Measurements from ENCODE around the gene RIN1. TPM values are rescaled to one million over a fixed set of nuclear protein-coding genes. Genes with fewer than 3 reads are reported as not detected.

RIN1 gene
- total and polyA plus RNA-seq, 2 of the 13 experiments (the other 11 are each of a cell fraction or from before 2014, with no cell fraction given), result 2.4 to 4.1 TPM

GRCh38 chr11:66365166-66365565 is 28.9 kb upstream of the RIN1 start:
- no peaks in the 10 kb centered on the region for H3K27me3 ChIP-seq (ENCODE audit: control insufficient read depth in 1 of 2, insufficient read depth in 2 of 2, low read length in 2 of 2)
- H3K4me2 ChIP-seq (ENCODE audit: low read depth, low read length), result no peak overlapping the region
- CTCF ChIA-PET (ENCODE audit: low intra/inter-chr PET ratio, low total read pairs), result no interaction called here
- no TSS peak for BruUV-seq (replicated peaks)
- H3K36me3 ChIP-seq (replicated peaks in 1 of 2; ENCODE audit: control insufficient read depth in 1 of 2, insufficient read depth in 2 of 2, low read length in 2 of 2), result peaks cover 3 to 15% of the 10 kb centered on the region in 2 experiments; a peak in 3 of 5 replicates
- 90% methylated on average over 2 of the region's 6 CpGs for WGBS (ENCODE audit: low lambda C conversion rate)
- H3K79me2 ChIP-seq (ENCODE audit: insufficient read depth, low read length), result no peaks in the 10 kb centered on the region
- H3K4me1 ChIP-seq (ENCODE audit: insufficient read depth, low read length), result peaks cover 28% of the 10 kb centered on the region
- POLR2A ChIA-PET, result interaction anchor here (0.8 to 2.5 kb wide), 3 partner anchors 15 to 53 kb away, joined by 5 to 7 read pairs (median 5); partner anchors contain the start of gene B4GAT1
- intact Hi-C loops (cut with micrococcal nuclease; ENCODE audit: unreplicated experiment), result no loop called here
- in situ Hi-C loops (cut with HindIII; ENCODE audit: extremely low pct_ligation_motif_present, low pct_unique_long_range_greater_than_20kb), result no loop called here
- no peaks in the 10 kb centered on the region for H3K9me3 ChIP-seq (ENCODE audit: low read length)
- H3K4me3 ChIP-seq (replicated peaks in 1 of 3; ENCODE audit: insufficient read depth in 1 of 3, low read depth in 2 of 3, low read length in 3 of 3), result no peak overlapping the region
- H2AFZ ChIP-seq (ENCODE audit: low read length), result no peak overlapping the region
- ATAC-seq (no peak), FAIRE-seq (no peak), DNase-seq (ENCODE audit: low spot score) (no peak)
- TF ChIP-seq GPN1 (CRISPR knock-in tag; IDR thresholded peaks at IDR 0.05; ENCODE audit: borderline replicate concordance) (no peak), ZNF563 (CRISPR knock-in tag; IDR thresholded peaks at IDR 0.05) (no peak), ZSCAN21 (CRISPR knock-in tag; IDR thresholded peaks at IDR 0.05; ENCODE audit: borderline replicate concordance) (0 out of 2 replicates have a peak, but pooled peaks have one; percentile 33), POLR2A (IDR thresholded peaks at IDR 0.05; ENCODE audit: insufficient read depth in 1 of 2, low read depth in 2 of 2, low read length in 2 of 2) (no peak), U2AF2 (IDR thresholded peaks at IDR 0.05; ENCODE audit: low read depth, low read length) (no peak), STAT6 (CRISPR knock-in tag; IDR thresholded peaks at IDR 0.05; ENCODE audit: borderline replicate concordance) (no peak), ZEB1 (IDR thresholded peaks at IDR 0.05; ENCODE audit: insufficient replicate concordance, low read depth) (no peak)
- H4K20me1 ChIP-seq (ENCODE audit: insufficient read depth, low read length), result no peaks in the 10 kb centered on the region; the same call in 1 of the 2 replicates
- H3K27ac ChIP-seq (ENCODE audit: extremely low read length, insufficient read depth, low read length), result no peak overlapping the region
- no peak overlapping the region for H3K9ac ChIP-seq (ENCODE audit: insufficient read depth, low read depth, low read length)

Data from HepG2 (cell line).